ENCODE measurements around the gene IP6K1. TPM values are rescaled to one million over a fixed set of nuclear protein-coding genes. Genes with fewer than 3 reads are reported as not detected.

Gene IP6K1
- total RNA-seq, 1 donor = 48.5 TPM

GRCh38 chr3:49723296-49723627 is 63.1 kb downstream of the IP6K1 start:
- Histone ChIP-seq H4K20me1 (ENCODE audit: insufficient read depth, low read length) (peaks cover 20% of the 10 kb centered on the region), H3K27ac (ENCODE audit: low read depth, low read length) (peak overlapping the region; percentile 96), H3K36me3 (ENCODE audit: insufficient read depth, low read length) (peaks cover 48% of the 10 kb centered on the region), H3K4me2 (ENCODE audit: insufficient read depth, low read length) (peak overlapping the region; percentile 98), H3K9me3 (ENCODE audit: low read depth, low read length) (no peaks in the 10 kb centered on the region), H2AFZ (ENCODE audit: low read length) (peak overlapping the region; percentile 74), H3K27me3 (ENCODE audit: insufficient read depth, low read length) (no peaks in the 10 kb centered on the region), H3K4me1 (ENCODE audit: insufficient read depth, low read length) (peaks cover 22% of the 10 kb centered on the region), H3K79me2 (ENCODE audit: insufficient read depth, low read length) (peaks cover 20% of the 10 kb centered on the region), H3K4me3 (ENCODE audit: insufficient read depth, low read length) (peak overlapping the region; percentile 91)
- DNase-seq (ENCODE audit: insufficient read length, low spot score, missing footprints) = peak; percentile 91
- TF ChIP-seq CTCF (IDR thresholded peaks at IDR 0.05; ENCODE audit: extremely low read depth, low read depth, low read length) = no peak

- no peak overlapping the region for H2AFZ ChIP-seq (ENCODE audit: low read length)
- H3K4me2 ChIP-seq (ENCODE audit: insufficient read depth, low read length) = peak overlapping the region; percentile 98
- H3K36me3 ChIP-seq (ENCODE audit: insufficient read depth, low read length) = peaks cover 44% of the 10 kb centered on the region
- DNase-seq (ENCODE audit: insufficient read length, low spot score, missing footprints) = no peak
- H3K27ac ChIP-seq (ENCODE audit: low read depth, low read length) = peak overlapping the region; percentile 96
- H3K27me3 ChIP-seq (ENCODE audit: insufficient read depth, low read length) = no peaks in the 10 kb centered on the region
- H3K4me3 ChIP-seq (ENCODE audit: insufficient read depth, low read length) = peak overlapping the region; percentile 91
- H3K79me2 ChIP-seq (ENCODE audit: insufficient read depth, low read length) = peaks cover 20% of the 10 kb centered on the region
- H3K9me3 ChIP-seq (ENCODE audit: low read depth, low read length) = no peaks in the 10 kb centered on the region
- peaks cover 22% of the 10 kb centered on the region for H4K20me1 ChIP-seq (ENCODE audit: insufficient read depth, low read length)
- no peak for TF ChIP-seq CTCF (IDR thresholded peaks at IDR 0.05; ENCODE audit: extremely low read depth, low read depth, low read length)
- peaks cover 22% of the 10 kb centered on the region for H3K4me1 ChIP-seq (ENCODE audit: insufficient read depth, low read length)
Observed at GRCh38 chr3:49722896-49723295, 63.4 kb downstream of the IP6K1 start.

- TF ChIP-seq CTCF (IDR thresholded peaks at IDR 0.05; ENCODE audit: extremely low read depth, low read depth, low read length) = no peak
- Histone ChIP-seq H3K9me3 (ENCODE audit: low read depth, low read length) (no peaks in the 10 kb centered on the region), H3K27me3 (ENCODE audit: insufficient read depth, low read length) (no peaks in the 10 kb centered on the region), H3K4me2 (ENCODE audit: insufficient read depth, low read length) (peak overlapping the region; percentile 98), H3K4me3 (ENCODE audit: insufficient read depth, low read length) (peak overlapping the region; percentile 91), H4K20me1 (ENCODE audit: insufficient read depth, low read length) (peaks cover 22% of the 10 kb centered on the region), H3K27ac (ENCODE audit: low read depth, low read length) (peak overlapping the region; percentile 96), H2AFZ (ENCODE audit: low read length) (no peak overlapping the region), H3K79me2 (ENCODE audit: insufficient read depth, low read length) (peaks cover 20% of the 10 kb centered on the region), H3K4me1 (ENCODE audit: insufficient read depth, low read length) (peaks cover 22% of the 10 kb centered on the region), H3K36me3 (ENCODE audit: insufficient read depth, low read length) (peaks cover 38% of the 10 kb centered on the region)
- peak; percentile 59 for DNase-seq (ENCODE audit: insufficient read length, low spot score, missing footprints)
Observed at GRCh38 chr3:49721896-49722781, 64.2 kb downstream of the IP6K1 start.

GRCh38 chr3:49721596-49721895 is 64.8 kb downstream of the IP6K1 start:
- H3K4me1 ChIP-seq (ENCODE audit: insufficient read depth, low read length) = peaks cover 22% of the 10 kb centered on the region
- H3K4me2 ChIP-seq (ENCODE audit: insufficient read depth, low read length) = no peak overlapping the region
- no peak overlapping the region for H3K27ac ChIP-seq (ENCODE audit: low read depth, low read length)
- peaks cover 33% of the 10 kb centered on the region for H3K36me3 ChIP-seq (ENCODE audit: insufficient read depth, low read length)
- H3K27me3 ChIP-seq (ENCODE audit: insufficient read depth, low read length) = no peaks in the 10 kb centered on the region
- no peak overlapping the region for H3K4me3 ChIP-seq (ENCODE audit: insufficient read depth, low read length)
- no peak overlapping the region for H2AFZ ChIP-seq (ENCODE audit: low read length)
- no peaks in the 10 kb centered on the region for H3K9me3 ChIP-seq (ENCODE audit: low read depth, low read length)
- TF ChIP-seq CTCF (IDR thresholded peaks at IDR 0.05; ENCODE audit: extremely low read depth, low read depth, low read length) = no peak
- H3K79me2 ChIP-seq (ENCODE audit: insufficient read depth, low read length) = peaks cover 20% of the 10 kb centered on the region
- peaks cover 22% of the 10 kb centered on the region for H4K20me1 ChIP-seq (ENCODE audit: insufficient read depth, low read length)
- DNase-seq (ENCODE audit: insufficient read length, low spot score, missing footprints) = no peak

Measured in osteoblast (primary cell).